ENCODE data around the gene MED17.

The MED17 gene

GRCh38 chr11:93784145-93784934, at the start of gene MED17:
Gene MED17, plus strand, starts transcription at chr11:93784282. Its CDS starts 232 bp downstream, at chr11:93784514.
- peak; percentile 24 to 93 (median 90) for DNase-seq

DNA sequence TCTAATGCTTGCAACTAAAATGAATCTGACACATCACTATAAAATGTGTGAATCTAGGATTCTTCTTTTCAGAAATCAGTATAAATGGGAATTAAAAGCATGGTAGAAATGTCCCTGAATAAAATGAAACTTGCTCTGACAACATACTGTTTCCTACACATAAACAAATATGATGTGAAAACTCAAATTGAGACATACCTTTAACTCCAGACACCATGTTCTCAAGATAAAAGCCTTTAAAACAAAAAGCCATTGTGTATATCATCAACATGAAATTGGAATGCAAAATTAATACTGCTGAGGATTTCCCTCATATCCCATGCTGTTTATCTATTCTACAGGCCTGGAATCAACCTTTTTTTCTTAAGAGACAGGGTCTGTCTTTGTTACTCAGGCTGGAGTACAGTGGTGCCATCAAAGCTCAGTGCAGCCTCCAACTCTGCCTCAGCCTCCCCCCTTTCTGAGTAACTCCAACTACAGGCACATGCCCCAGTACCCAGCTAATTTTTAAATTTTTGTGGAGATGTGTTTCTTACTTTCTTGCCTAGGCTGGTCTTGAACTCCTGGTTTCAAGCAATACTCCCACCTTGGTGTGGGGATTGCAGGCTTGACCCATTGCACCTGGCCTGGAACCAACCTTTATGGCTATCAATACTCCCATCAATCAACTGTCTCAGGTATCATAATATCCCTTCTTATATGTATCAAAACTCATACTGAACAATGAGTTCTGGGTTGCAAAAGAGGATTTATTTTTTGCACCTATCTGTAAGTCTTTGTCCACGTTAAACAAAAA, 49.5 kb upstream of the MED17 start:
- no peak for DNase-seq

GRCh38 chr11:93735627-93736026, 48.5 kb upstream of the MED17 start:
- no peak for DNase-seq

DNA sequence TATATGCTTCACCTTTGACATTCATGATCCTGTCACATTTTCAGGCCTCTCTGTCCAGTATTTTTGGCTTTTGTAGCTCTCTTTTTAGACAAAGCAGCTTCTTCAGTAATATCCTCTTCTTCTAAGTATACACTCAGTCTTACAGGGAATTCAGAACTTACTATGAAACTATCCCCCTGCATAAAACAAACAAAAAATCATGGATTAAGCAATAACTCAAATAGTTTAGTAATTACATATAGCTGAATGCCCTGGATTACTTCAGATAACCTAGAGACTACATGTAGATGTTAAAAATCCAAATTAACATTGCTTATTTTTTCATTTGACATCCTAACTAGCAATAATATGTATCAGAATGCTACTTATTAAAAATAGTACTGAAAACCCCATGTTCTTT, 48.0 kb upstream of the MED17 start:
- no peak for DNase-seq

- DNase-seq: no peak
Measured at GRCh38 chr11:93737904-93738612, 46.0 kb upstream of the MED17 start.

- no peak for DNase-seq
Measured at GRCh38 chr11:93738647-93739081, 45.4 kb upstream of the MED17 start.

GRCh38 chr11:93740031-93740729, 43.9 kb upstream of the MED17 start:
- DNase-seq: peak in 1 of 14 donors; percentile 4

DNA sequence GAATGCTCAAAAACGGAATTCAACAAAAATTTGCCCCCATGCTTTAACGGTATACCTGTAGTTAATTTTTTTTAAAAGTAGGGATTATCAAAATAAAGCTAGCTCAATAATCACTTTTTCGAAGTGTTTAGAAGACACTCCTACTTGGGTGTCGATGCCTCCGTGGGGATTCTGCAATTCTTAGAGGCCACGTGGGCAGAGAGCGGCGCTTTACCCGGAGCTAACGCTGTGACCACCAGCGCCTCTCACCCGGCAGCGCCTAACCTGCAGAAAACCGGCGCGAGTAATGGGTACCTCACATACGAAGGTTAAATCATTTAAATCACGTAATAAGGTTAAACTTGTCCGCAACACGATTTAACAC, 43.4 kb upstream of the MED17 start:
- peak in 4 of 14 donors; percentile 55 to 58 (median 56) for DNase-seq

GRCh38 chr11:93741094-93741881, 42.8 kb upstream of the MED17 start, which contains the start of the genes C11orf54 and TAF1D:
Gene C11orf54, plus strand, starts transcription at chr11:93741672. Its CDS starts 5,722 bp downstream, at chr11:93747394.
Gene TAF1D, minus strand, starts transcription at chr11:93741495. Its CDS starts 2,191 bp downstream, at chr11:93739304.
- DNase-seq: peak; percentile 75 to 96 (median 93)

DNA sequence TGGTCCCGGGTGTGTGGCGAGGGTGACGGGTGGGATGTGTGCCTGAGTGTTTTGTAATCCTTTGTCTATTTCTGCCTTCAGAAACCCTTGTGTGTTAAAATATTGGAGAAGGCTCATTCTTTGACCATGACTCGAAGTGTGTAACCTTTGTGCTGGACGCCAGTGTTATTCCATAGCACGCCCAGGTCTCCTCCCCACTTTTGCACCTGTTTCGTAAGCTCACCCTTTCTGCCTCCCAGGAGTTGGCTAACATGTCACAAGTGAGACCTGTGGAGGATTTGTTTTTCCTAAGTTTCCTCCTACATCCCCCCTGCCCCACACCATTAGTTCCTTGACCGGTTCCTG, 42.2 kb upstream of the MED17 start:
- peak in 1 of 14 donors; percentile 77 for DNase-seq

DNA sequence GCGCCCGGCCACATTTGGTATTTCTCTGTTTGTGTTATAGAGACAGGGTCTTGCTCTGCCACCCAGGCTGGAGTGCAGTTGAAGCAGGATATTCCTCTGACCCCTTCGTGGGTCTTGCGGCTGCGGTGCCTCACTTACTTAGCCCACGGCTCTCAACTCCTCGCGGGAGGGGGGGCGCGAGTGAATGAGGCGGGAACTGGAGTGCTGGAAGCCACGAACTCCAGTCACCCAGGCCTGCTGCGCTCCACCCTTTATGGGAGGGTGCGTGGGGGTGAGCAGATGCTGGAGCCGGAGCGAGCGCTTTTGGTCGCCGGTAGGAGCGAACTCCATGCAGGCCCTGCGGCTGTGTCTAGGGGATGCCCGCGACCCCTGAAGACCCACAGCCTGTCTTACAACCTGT, 40.8 kb upstream of the MED17 start:
- DNase-seq: no peak

DNA sequence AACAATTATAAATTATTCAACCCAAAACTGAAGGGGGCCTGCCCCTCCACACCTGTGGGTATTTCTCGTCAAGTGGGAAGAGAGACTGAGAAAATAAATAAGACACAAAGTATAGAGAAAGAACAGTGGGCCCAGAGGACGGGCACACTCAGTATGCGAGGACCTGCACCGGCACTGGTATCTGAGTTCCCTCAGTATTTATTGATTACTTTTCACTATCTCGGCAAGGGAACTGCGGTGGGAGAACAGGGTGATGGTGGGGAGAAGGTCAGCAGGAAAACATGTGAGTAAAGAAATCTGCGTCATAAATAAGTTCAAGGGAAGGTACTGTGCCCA, 39.4 kb upstream of the MED17 start:
- DNase-seq: peak in 2 of 14 donors; percentile 36 to 37

DNA sequence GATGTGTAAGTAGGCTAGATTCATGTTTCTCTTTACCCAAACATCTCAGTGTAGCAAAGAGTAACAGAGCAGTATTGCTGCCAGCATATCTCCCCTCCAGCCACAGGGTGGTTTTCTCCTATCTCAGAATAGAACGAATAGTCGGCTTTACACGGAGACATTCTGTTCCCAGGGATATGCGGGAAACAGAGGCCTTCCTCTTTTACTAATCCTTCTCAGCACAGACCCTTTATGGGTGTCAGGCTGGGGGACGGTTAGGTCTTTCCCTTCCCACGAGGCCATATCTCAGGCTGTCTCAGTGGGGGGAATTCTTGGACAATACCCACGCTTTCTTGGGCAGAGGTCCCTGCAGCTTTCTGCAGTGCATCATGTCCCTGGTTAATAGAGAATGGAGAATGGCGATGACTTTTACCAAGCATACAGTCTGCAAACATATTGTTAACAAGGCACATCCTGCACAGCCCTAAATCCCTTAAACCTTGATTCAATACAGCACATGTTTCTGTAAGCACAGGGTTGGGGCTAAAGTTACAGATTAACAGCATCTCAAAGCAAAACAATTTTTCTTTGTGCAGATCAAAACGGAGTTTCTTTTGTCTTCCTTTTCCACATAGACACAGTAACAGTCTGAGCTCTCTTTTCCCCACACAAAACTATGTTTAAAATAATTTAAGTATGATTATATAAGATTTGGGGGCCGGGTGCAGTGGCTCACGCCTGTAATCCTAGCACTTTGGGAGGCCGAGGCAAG, 38.9 kb upstream of the MED17 start:
- DNase-seq: peak in 3 of 14 donors; percentile 9 to 37 (median 36)

- no peak for DNase-seq
Measured at GRCh38 chr11:93746101-93746500, 38.0 kb upstream of the MED17 start.

DNA sequence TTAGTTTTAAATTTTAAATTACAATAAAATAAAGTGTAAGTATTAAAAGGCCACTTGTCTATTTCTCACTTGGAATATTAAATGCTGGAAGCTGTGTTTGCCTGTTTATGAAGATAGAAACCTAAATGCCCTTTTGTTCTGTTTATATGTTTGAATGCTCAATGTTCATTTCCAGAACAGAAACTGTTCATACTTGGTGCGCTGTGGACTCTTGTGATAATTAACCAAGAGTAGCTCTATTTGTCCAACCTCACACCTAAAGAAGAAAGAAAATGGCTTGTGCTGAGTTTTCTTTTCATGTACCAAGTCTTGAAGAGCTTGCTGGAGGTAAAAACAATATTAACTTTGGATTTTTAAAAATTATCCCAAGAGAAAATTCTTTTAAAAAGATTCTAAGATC, 37.0 kb upstream of the MED17 start:
- DNase-seq: no peak

- no peak for DNase-seq
Measured at GRCh38 chr11:93751001-93751400, 33.1 kb upstream of the MED17 start.

- no peak for DNase-seq
Measured at GRCh38 chr11:93753241-93753640, 30.8 kb upstream of the MED17 start.

DNA sequence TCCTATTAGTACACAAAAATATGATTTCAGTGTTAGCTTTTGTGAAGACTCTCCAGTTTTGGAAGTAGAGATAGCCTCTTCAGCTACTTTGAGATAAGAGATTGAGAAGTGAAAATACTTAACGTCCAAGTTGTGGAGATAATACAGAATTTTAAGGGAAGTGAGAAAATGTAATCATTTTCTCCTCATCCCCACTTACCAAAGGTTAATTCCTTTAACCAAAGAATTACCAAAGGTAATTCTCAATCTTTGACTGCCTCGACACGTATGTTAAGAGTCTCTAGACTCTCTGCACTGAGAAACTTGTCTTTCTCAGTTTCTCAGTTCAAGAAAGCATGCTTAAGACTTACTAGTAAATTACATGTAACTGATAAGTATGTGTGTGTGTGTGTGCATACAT, 27.3 kb upstream of the MED17 start:
- DNase-seq: no peak

DNA sequence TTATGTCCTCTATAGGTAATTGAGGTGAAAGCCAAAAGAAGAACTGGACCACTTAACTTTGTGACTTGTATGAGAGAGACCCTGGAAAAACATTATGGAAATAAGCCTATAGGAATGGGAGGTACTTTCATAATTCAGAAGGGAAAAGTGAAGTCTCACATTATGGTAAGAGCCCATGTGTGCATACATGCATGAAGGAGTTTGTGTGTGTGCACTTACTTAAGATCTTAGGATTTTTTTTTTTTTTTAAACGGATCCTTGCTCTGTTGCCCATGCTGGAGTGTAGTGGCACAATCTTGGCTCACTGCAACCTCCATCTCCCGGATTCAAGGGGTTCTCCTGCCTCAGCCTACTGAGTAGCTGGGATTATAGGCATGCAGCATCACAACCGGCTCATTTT, 26.8 kb upstream of the MED17 start:
- DNase-seq: no peak

DNA sequence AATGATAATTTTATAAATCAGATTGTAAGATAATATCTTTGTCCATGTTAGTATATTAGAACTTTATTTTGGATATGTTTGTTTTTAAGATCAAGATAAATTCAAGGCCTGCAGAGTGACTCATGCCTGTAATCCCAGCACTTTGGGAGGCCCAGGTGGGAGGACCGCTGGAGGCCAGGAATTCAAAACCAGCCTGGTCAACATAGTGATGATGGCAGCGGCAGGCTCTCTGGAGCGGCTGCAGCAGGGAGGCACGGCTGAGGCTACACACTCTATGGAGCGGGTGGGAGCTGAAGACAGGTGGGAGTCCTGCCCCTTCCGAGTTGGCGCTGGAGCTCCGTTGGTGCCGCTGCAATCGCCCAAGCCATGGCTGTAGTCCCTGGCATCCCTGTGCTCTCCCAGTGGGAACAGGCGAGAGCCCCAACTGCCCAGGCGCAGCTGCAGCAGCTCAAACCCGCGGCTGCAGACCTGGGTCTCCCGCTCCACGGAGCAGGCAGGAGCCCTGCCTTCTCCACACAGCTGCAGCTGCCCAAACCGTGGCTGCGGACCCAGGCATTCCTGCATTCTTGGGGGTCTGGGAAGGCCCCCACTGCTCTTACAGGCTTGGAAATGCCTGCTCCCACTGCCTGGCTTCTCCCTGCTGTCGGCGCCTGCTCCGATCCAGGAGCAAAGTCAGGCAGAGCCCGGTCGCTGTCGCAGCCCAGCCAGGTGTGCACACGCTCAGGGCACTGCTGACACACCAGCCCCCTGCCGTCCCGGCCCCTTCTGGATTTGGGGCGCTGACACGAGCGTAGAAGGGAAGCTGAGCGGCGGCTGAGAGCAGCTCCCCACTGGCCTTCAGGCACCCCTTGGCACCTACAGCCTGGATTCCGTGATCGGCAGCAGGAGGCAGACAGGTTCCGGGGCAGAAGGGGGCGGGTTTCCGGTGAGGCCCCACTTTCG, 25.9 kb upstream of the MED17 start:
- DNase-seq: no peak

All from C1 segment of cervical spinal cord (tissue), 14 donors.